ENCODE measurements around the gene KCNN1.

The KCNN1 gene

DNA sequence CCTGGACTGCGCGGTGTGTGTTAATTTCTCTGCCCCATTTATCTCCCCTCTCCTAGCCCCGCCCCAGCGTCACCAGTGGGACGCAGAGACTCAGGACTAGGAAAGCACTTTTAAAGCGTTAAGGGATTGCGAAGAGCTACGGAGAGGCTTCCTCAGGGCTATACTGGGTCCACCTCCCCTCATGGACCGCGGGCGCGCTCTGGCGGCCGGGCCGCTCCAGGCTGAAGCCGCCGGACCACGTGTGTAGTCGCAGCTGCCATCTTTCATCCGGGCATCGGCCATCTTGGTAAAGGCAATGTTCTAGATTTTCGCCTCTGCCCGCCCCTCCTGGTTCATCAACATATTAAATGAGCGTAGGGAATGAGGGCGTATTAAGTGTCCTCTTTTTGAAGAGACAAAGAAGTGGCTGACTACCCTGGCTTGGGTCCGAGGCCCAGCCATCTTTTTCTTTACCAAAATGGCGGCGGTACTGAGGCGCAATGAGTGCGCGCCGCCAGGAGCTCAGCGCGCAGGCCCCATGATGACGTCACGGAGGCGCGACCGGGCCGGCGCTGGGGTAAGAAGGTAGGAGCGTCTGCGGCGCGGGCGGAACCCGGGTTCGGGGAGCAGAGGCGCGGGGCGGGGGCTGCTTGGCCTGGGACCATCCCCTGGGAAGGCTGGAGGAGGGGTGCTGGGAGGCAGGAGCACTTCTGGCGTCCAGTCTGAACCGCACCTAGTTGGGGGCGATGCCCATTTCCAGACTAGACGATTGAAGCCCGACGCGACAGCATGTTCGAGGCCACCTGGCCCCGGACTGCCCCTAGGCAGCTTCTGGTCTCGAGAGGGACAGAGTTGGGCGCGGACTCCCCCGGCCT lies 34.2 kb upstream of the KCNN1 start, which contains the start of gene CCDC124 (continued):
- no peak for TF ChIP-seq ZNF488 (tag by site-specific recombination; IDR thresholded peaks at IDR 0.05)
- TF ChIP-seq, protein P1, sequence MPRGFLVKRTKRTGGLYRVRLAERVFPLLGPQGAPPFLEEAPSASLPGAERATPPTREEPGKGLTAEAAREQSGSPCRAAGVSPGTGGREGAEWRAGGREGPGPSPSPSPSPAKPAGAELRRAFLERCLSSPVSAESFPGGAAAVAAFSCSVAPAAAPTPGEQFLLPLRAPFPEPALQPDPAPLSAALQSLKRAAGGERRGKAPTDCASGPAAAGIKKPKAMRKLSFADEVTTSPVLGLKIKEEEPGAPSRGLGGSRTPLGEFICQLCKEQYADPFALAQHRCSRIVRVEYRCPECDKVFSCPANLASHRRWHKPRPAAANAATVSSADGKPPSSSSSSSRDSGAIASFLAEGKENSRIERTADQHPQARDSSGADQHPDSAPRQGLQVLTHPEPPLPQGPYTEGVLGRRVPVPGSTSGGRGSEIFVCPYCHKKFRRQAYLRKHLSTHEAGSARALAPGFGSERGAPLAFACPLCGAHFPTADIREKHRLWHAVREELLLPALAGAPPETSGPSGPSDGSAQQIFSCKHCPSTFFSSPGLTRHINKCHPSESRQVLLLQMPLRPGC (tag by site-specific recombination; IDR thresholded peaks at IDR 0.05), result peak; percentile 53; the same call in 1 of the 2 replicates
- peak; percentile 91 for TF ChIP-seq ZBTB20 (tag by site-specific recombination; IDR thresholded peaks at IDR 0.05)
- TF ChIP-seq ZNF747 (tag by site-specific recombination; IDR thresholded peaks at IDR 0.05), result no peak
- TF ChIP-seq ZNF549 (tag by site-specific recombination; IDR thresholded peaks at IDR 0.05), result no peak
- no peak for TF ChIP-seq GLIS1 (tag by site-specific recombination; IDR thresholded peaks at IDR 0.05)
- TF ChIP-seq ZNF138 (tag by site-specific recombination; IDR thresholded peaks at IDR 0.05; ENCODE audit: borderline replicate concordance), result no peak
- TF ChIP-seq BCL11A (tag by site-specific recombination; IDR thresholded peaks at IDR 0.05; ENCODE audit: low read depth), result no peak
- TF ChIP-seq ZNF24 (tag by site-specific recombination; IDR thresholded peaks at IDR 0.05), result peak; percentile 58; the same call in 1 of the 2 replicates
- 0 out of 2 replicates have a peak, but pooled peaks have one; percentile 41 for TF ChIP-seq ZNF660 (tag by site-specific recombination; IDR thresholded peaks at IDR 0.05)
- no peak for TF ChIP-seq REPIN1 (tag by site-specific recombination; IDR thresholded peaks at IDR 0.05; ENCODE audit: low read depth)
- no peak for TF ChIP-seq ZFP3 (tag by site-specific recombination; IDR thresholded peaks at IDR 0.05; ENCODE audit: low read depth)
- no peak for TF ChIP-seq ZNF544 (tag by site-specific recombination; IDR thresholded peaks at IDR 0.05)
- no peak for TF ChIP-seq ZSCAN4 (tag by site-specific recombination; IDR thresholded peaks at IDR 0.05)
- 0 out of 2 replicates have a peak, but pooled peaks have one; percentile 11 for TF ChIP-seq ZNF146 (tag by site-specific recombination; IDR thresholded peaks at IDR 0.05)
- TF ChIP-seq BCL11B (tag by site-specific recombination; IDR thresholded peaks at IDR 0.05; ENCODE audit: low read depth), result no peak
- TF ChIP-seq ZNF530 (tag by site-specific recombination; IDR thresholded peaks at IDR 0.05; ENCODE audit: low read depth), result no peak
- no peak for TF ChIP-seq AEBP2 (tag by site-specific recombination; IDR thresholded peaks at IDR 0.05; ENCODE audit: borderline replicate concordance)
- TF ChIP-seq, protein P2, sequence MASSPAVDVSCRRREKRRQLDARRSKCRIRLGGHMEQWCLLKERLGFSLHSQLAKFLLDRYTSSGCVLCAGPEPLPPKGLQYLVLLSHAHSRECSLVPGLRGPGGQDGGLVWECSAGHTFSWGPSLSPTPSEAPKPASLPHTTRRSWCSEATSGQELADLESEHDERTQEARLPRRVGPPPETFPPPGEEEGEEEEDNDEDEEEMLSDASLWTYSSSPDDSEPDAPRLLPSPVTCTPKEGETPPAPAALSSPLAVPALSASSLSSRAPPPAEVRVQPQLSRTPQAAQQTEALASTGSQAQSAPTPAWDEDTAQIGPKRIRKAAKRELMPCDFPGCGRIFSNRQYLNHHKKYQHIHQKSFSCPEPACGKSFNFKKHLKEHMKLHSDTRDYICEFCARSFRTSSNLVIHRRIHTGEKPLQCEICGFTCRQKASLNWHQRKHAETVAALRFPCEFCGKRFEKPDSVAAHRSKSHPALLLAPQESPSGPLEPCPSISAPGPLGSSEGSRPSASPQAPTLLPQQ (tag by site-specific recombination; IDR thresholded peaks at IDR 0.05), result peak; percentile 96
- peak; percentile 73 for TF ChIP-seq EGR2 (tag by site-specific recombination; IDR thresholded peaks at IDR 0.05; ENCODE audit: low read depth)
- no peak for TF ChIP-seq ZNF266 (tag by site-specific recombination; IDR thresholded peaks at IDR 0.05; ENCODE audit: low read depth)
- TF ChIP-seq ZNF561 (tag by site-specific recombination; IDR thresholded peaks at IDR 0.05; ENCODE audit: borderline replicate concordance), result peak; percentile 49; the same call in 1 of the 2 replicates
- TF ChIP-seq YY1 (tag by site-specific recombination; IDR thresholded peaks at IDR 0.05), result peak; percentile 100
- TF ChIP-seq ZNF423 (tag by site-specific recombination; IDR thresholded peaks at IDR 0.05), result no peak
- TF ChIP-seq SCRT1 (tag by site-specific recombination; IDR thresholded peaks at IDR 0.05; ENCODE audit: borderline replicate concordance), result no peak
- TF ChIP-seq ZNF114 (tag by site-specific recombination; IDR thresholded peaks at IDR 0.05), result no peak
- TF ChIP-seq ZNF133 (tag by site-specific recombination; IDR thresholded peaks at IDR 0.05), result no peak; the same call in 1 of the 2 replicates
- TF ChIP-seq, protein P3, sequence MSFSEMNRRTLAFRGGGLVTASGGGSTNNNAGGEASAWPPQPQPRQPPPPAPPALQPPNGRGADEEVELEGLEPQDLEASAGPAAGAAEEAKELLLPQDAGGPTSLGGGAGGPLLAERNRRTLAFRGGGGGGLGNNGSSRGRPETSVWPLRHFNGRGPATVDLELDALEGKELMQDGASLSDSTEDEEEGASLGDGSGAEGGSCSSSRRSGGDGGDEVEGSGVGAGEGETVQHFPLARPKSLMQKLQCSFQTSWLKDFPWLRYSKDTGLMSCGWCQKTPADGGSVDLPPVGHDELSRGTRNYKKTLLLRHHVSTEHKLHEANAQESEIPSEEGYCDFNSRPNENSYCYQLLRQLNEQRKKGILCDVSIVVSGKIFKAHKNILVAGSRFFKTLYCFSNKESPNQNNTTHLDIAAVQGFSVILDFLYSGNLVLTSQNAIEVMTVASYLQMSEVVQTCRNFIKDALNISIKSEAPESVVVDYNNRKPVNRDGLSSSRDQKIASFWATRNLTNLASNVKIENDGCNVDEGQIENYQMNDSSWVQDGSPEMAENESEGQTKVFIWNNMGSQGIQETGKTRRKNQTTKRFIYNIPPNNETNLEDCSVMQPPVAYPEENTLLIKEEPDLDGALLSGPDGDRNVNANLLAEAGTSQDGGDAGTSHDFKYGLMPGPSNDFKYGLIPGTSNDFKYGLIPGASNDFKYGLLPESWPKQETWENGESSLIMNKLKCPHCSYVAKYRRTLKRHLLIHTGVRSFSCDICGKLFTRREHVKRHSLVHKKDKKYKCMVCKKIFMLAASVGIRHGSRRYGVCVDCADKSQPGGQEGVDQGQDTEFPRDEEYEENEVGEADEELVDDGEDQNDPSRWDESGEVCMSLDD (tag by site-specific recombination; IDR thresholded peaks at IDR 0.05), result peak; percentile 74
- peak; percentile 94 for TF ChIP-seq ZNF76 (tag by site-specific recombination; IDR thresholded peaks at IDR 0.05; ENCODE audit: borderline replicate concordance, low read depth)
- no peak for TF ChIP-seq ZNF19 (tag by site-specific recombination; IDR thresholded peaks at IDR 0.05; ENCODE audit: low read depth)

Measured in HEK293 (cell line).